Mesenchymal stem cell (in vitro differentiated cells and primary cell): ENCODE results near the gene AMZ1.

Experiments
- DNase-seq: peaks from one replicate; pipeline ENCODE4 v3.0.0-alpha.2; 2013
- H2AFZ ChIP-seq: one replicate; pipeline ENCODE4 v1.6.1; 2013; ENCODE audit warnings: low read depth, mild to moderate bottlenecking, control low read depth, inconsistent platforms, low read length, moderate library complexity
- H2AK5ac ChIP-seq: 2 replicates; pipeline ENCODE4 v1.6.1; 2013; ENCODE audit warnings: low read length, moderate library complexity, mild to moderate bottlenecking, inconsistent platforms; ENCODE audit not compliant: severe bottlenecking
- H2BK120ac ChIP-seq: one replicate; pipeline ENCODE4 v1.6.1; 2013; ENCODE audit warnings: low read depth, mild to moderate bottlenecking, inconsistent platforms, low read length, moderate library complexity
- H2BK12ac ChIP-seq, 2 experiments: one replicate each; pipeline ENCODE4 v1.6.1; 2013; ENCODE audit warnings: inconsistent platforms in 2 of 2, low read length in 2 of 2, mild to moderate bottlenecking in 2 of 2, moderate library complexity in 2 of 2, control low read depth in 1 of 2
- H2BK15ac ChIP-seq: one replicate; pipeline ENCODE4 v1.6.1; 2013; ENCODE audit warnings: mild to moderate bottlenecking, low read depth, inconsistent platforms; ENCODE audit not compliant: poor library complexity, severe bottlenecking
- H2BK5ac ChIP-seq: 2 replicates; pipeline ENCODE4 v1.6.1; 2013; ENCODE audit warnings: low read depth, mild to moderate bottlenecking, low read length, control low read depth, inconsistent platforms; ENCODE audit not compliant: poor library complexity, severe bottlenecking
- H3K14ac ChIP-seq, 2 experiments: one replicate each; pipeline ENCODE4 v1.6.1; 2013; ENCODE audit warnings: inconsistent platforms in 2 of 2, low read length in 2 of 2, control low read depth in 1 of 2, mild to moderate bottlenecking in 1 of 2, moderate library complexity in 1 of 2
- H3K18ac ChIP-seq, 2 experiments: one replicate each; pipeline ENCODE4 v1.6.1; 2013; ENCODE audit warnings: inconsistent platforms in 2 of 2, low read length in 2 of 2, control low read depth in 1 of 2, low read depth in 1 of 2, mild to moderate bottlenecking in 1 of 2
- H3K23ac ChIP-seq, 2 experiments: one replicate each; pipeline ENCODE4 v1.6.1; 2013; ENCODE audit warnings: inconsistent platforms in 2 of 2, low read length in 2 of 2, mild to moderate bottlenecking in 2 of 2, moderate library complexity in 2 of 2, control low read depth in 1 of 2
- H3K27ac ChIP-seq: 2 replicates; pipeline ENCODE4 v1.5.1; 2013; ENCODE audit warnings: mild to moderate bottlenecking, moderate library complexity, low read length, control low read depth, inconsistent platforms; ENCODE audit not compliant: poor library complexity, severe bottlenecking
- H3K27me3 ChIP-seq, 2 experiments: 2 replicates each; pipeline versions ENCODE4 v1.6.1 to v1.7.0; 2013; ENCODE audit warnings: low read length in 2 of 2, mild to moderate bottlenecking in 2 of 2, moderate library complexity in 2 of 2, control low read depth in 1 of 2, inconsistent platforms in 1 of 2; ENCODE audit not compliant: control insufficient read depth in 1 of 2, insufficient read depth in 1 of 2
- H3K36me3 ChIP-seq, 2 experiments: 2 replicates each; pipeline versions ENCODE4 v1.6.1 to v1.7.0; 2013; ENCODE audit warnings: low read length in 2 of 2, control low read depth in 1 of 2, inconsistent platforms in 1 of 2, low read depth in 1 of 2, mild to moderate bottlenecking in 1 of 2; ENCODE audit not compliant: insufficient read depth in 2 of 2, control insufficient read depth in 1 of 2
- H3K4ac ChIP-seq, 2 experiments: one replicate each; pipeline ENCODE4 v1.6.1; 2013; ENCODE audit warnings: inconsistent platforms in 2 of 2, low read length in 2 of 2, mild to moderate bottlenecking in 2 of 2, moderate library complexity in 2 of 2, control low read depth in 1 of 2, low read depth in 1 of 2
- H3K4me1 ChIP-seq: 2 replicates; pipeline ENCODE4 v1.6.1; 2013; ENCODE audit warnings: low read depth, low read length, control low read depth; ENCODE audit not compliant: control insufficient read depth, insufficient read depth
- H3K4me2 ChIP-seq: 2 replicates; pipeline ENCODE4 v1.6.1; 2013; ENCODE audit warnings: low read length, mild to moderate bottlenecking, inconsistent platforms; ENCODE audit not compliant: poor library complexity, severe bottlenecking
- H3K4me3 ChIP-seq, 2 experiments: 2 replicates each; pipeline versions ENCODE4 v1.5.1 to v1.7.0; 2013; ENCODE audit warnings: low read length in 2 of 2, mild to moderate bottlenecking in 2 of 2, control low read depth in 1 of 2, low read depth in 1 of 2; ENCODE audit not compliant: insufficient read depth in 1 of 2
- H3K79me1 ChIP-seq: replicated peaks from 2 replicates; pipeline ENCODE4 v1.6.1; 2013; ENCODE audit warnings: mild to moderate bottlenecking, control low read depth, low read length, inconsistent platforms; ENCODE audit not compliant: poor library complexity, severe bottlenecking
- H3K9ac ChIP-seq: 2 replicates; pipeline ENCODE4 v1.7.0; 2013; ENCODE audit warnings: mild to moderate bottlenecking, low read length, moderate library complexity
- H3K9me3 ChIP-seq: 2 replicates; pipeline ENCODE4 v1.7.0; 2013; ENCODE audit warnings: mild to moderate bottlenecking, low read length; ENCODE audit not compliant: control insufficient read depth
- H4K8ac ChIP-seq: one replicate; pipeline ENCODE4 v1.6.1; 2013; ENCODE audit warnings: inconsistent platforms, mild to moderate bottlenecking, low read length, moderate library complexity
- H4K91ac ChIP-seq: one replicate; pipeline ENCODE4 v1.6.1; 2013; ENCODE audit warnings: mild to moderate bottlenecking, low read length, inconsistent platforms
- WGBS: methylation state at CpG from one replicate; pipeline ENCODE4 v1.1.7; 2013; ENCODE audit warnings: mixed read lengths; 5-methylcytosine and 5-hydroxymethylcytosine counted together

AMZ1 gene

GRCh38 chr7:2688409-2689342, 674 bp downstream of the AMZ1 start:
- Histone ChIP-seq H3K4me2 (peak overlapping the region; percentile 69), H3K23ac (no peak overlapping the region), H3K9me3 (no peaks in the 10 kb centered on the region), H3K79me1 (no peaks in the 10 kb centered on the region), H3K14ac (no peak overlapping the region), H2BK12ac (no peak overlapping the region), H4K8ac (peak overlapping the region; percentile 47), H3K4me1 (peaks cover 35% of the 10 kb centered on the region), H2BK5ac (peak overlapping the region; percentile 24), H3K9ac (no peak overlapping the region), H3K27me3 (peaks cover 24 to 38% of the 10 kb centered on the region in 2 experiments), H4K91ac (peak overlapping the region; percentile 64), H3K18ac (no peak overlapping the region), H2BK15ac (no peak overlapping the region), H3K27ac (no peak overlapping the region), H2BK120ac (no peak overlapping the region), H2AK5ac (no peak overlapping the region), H3K36me3 (no peaks in the 10 kb centered on the region), H3K4ac (no peak overlapping the region), H3K4me3 (peak overlapping the region; percentile 33 to 51), H2AFZ (no peak overlapping the region)
- DNase-seq = no peak
- WGBS = 28% methylated on average over 38 of the region's 62 CpGs

- Histone ChIP-seq H4K8ac (no peak overlapping the region), H3K18ac (no peak overlapping the region), H2BK15ac (no peak overlapping the region), H3K4me1 (peaks cover 38% of the 10 kb centered on the region), H3K27me3 (peaks cover 24 to 38% of the 10 kb centered on the region in 2 experiments), H3K36me3 (no peaks in the 10 kb centered on the region), H4K91ac (no peak overlapping the region), H2BK5ac (no peak overlapping the region), H2BK12ac (no peak overlapping the region), H3K9ac (no peak overlapping the region), H3K9me3 (no peaks in the 10 kb centered on the region), H2AFZ (no peak overlapping the region), H3K27ac (no peak overlapping the region), H3K4me3 (no peak overlapping the region), H3K4ac (no peak overlapping the region), H3K4me2 (no peak overlapping the region), H3K79me1 (no peaks in the 10 kb centered on the region), H2BK120ac (no peak overlapping the region), H3K14ac (peak overlapping the region in 1 of 2 experiments; percentile 91), H2AK5ac (peak overlapping the region; percentile 8), H3K23ac (no peak overlapping the region)
- WGBS = 84% methylated on average over 16 of the region's 16 CpGs
- no peak for DNase-seq
Observed at GRCh38 chr7:2689343-2689847, 1.4 kb downstream of the AMZ1 start.

DNA sequence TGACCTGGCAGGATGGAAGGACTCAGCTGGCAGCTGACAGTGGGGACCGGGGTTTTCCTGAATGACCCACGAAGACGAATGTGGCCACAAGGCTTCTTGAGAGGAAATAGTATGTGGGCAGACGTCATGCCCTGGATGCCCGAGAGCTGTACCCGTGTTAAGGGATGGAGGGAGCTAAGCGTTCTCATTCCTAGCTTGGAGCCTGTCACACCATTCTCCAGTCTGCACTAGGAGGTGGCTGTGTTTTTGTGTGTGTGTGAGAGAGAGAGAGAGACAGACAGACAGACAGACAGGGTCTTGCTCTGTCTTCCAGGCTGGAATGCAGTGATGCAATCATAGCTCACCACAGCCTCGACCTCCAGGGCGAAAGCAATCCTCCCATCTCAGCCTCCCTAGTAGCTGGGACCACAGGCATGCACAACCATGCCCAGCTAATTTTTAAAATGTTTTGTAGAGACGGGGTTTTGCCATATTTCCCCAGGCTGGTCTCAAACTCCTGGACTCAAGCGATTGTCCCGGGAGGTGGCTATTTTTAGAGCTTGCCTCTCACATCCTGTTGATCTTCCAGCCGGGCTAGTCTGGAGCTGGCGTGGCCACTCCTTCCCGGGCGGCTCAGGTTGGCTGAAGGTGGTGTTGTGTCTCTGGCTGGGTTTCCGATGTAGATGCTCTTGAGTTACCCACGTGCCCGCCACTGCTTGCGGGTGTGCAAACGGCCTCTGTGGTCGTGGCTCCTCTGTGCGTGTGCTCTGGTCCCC, 2.1 kb downstream of the AMZ1 start:
- H3K14ac ChIP-seq = peak overlapping the region in 1 of 2 experiments; percentile 91
- no peak overlapping the region for H2AFZ ChIP-seq
- H3K9ac ChIP-seq = no peak overlapping the region
- no peak overlapping the region for H3K4ac ChIP-seq
- H2AK5ac ChIP-seq = peak overlapping the region; percentile 68
- H3K27ac ChIP-seq = no peak overlapping the region
- peaks cover 1% of the 10 kb centered on the region for H3K79me1 ChIP-seq
- WGBS = 74% methylated on average over 23 of the region's 23 CpGs
- no peak overlapping the region for H3K4me2 ChIP-seq
- no peak overlapping the region for H2BK15ac ChIP-seq
- no peak overlapping the region for H3K4me3 ChIP-seq
- H2BK120ac ChIP-seq = no peak overlapping the region
- no peak overlapping the region for H3K23ac ChIP-seq
- DNase-seq = peak; percentile 55
- no peak overlapping the region for H4K8ac ChIP-seq
- H3K18ac ChIP-seq = no peak overlapping the region
- H4K91ac ChIP-seq = no peak overlapping the region
- no peak overlapping the region for H2BK5ac ChIP-seq
- H3K4me1 ChIP-seq = peaks cover 38% of the 10 kb centered on the region
- H2BK12ac ChIP-seq = peak overlapping the region; percentile 45 to 52
- H3K36me3 ChIP-seq = peaks cover 0 to 2% of the 10 kb centered on the region in 2 experiments
- H3K9me3 ChIP-seq = no peaks in the 10 kb centered on the region
- peaks cover 24 to 38% of the 10 kb centered on the region in 2 experiments for H3K27me3 ChIP-seq
